Measurements from ENCODE around the gene SLC36A2. TPM values are rescaled to one million over a fixed set of nuclear protein-coding genes. Genes with fewer than 3 reads are reported as not detected.
A peak's percentile ranks its signal among the peaks of the same experiment; 100 is the strongest.

The SLC36A2 gene
- total RNA-seq, 1 donor: not detected

DNA sequence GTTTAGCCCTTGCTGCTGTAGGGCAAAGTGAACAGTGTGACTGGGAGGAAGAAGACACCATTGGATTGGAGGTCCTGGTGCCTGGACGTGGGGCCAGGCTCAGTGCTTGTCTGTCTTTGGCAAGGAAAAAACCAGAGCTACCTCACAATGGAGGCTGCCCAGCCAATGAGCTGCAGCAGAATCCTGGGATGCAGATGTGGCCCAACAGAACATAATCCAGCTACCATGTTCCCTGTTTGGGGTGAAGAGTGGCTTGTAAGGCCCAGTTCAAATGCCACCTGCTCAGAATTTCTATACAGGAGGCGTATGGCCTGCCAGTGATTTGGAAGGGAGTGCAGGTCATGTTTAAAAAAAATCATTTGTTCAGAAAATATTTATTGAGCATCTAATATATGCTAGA is 43.7 kb downstream of the SLC36A2 start, which contains the start of gene SLC36A3:
Gene SLC36A3, minus strand, starts transcription at position 101 of the 400 bp plus-strand sequence. CDS start 412 bp downstream, outside the sequence.
- H3K4me3 ChIP-seq (ENCODE audit: low read depth, low read length): no peak within 1 kb of the TSS
- DNase-seq (ENCODE audit: low read depth): no peak
- TF ChIP-seq, protein P1, sequence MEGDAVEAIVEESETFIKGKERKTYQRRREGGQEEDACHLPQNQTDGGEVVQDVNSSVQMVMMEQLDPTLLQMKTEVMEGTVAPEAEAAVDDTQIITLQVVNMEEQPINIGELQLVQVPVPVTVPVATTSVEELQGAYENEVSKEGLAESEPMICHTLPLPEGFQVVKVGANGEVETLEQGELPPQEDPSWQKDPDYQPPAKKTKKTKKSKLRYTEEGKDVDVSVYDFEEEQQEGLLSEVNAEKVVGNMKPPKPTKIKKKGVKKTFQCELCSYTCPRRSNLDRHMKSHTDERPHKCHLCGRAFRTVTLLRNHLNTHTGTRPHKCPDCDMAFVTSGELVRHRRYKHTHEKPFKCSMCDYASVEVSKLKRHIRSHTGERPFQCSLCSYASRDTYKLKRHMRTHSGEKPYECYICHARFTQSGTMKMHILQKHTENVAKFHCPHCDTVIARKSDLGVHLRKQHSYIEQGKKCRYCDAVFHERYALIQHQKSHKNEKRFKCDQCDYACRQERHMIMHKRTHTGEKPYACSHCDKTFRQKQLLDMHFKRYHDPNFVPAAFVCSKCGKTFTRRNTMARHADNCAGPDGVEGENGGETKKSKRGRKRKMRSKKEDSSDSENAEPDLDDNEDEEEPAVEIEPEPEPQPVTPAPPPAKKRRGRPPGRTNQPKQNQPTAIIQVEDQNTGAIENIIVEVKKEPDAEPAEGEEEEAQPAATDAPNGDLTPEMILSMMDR (IDR thresholded peaks at IDR 0.05; ENCODE audit: insufficient read depth, low read length): no peak

DNA sequence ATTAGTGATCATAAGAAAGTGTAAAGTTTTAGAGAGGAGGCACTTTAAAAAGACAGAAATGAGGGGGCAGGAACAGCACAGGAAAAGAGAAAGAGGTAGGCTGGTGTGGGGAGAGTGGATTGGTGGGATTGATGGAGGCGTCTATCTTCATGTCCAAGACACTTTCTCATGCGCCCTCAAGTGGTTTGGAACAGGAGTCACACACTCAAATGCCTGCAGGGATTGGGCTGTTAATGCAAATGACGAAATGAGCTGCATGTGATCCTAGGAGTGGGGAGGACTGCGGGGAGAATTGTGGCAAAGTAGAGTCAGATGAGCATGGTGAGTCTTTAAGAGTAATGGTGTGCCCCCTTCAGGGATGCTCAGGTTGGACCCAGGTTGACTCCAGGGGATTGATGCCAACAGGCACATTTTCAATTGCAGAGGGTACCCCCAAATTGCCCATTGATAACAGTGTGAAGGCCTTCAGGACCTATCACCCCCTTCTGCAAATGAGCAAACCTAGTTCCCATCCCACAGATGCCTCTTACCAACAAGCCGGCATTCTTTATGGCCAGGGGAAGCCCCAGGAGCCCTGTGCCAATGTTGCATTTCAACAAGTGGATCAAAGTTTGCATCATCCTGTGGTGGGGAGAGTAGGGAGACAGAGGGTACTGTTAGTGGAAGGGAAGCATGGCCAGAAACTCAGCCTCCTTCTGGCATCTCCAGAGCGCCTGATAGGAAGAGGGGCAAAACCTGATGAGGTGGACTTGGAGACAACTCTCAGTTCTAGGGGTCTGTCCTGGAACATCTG is 49.1 kb downstream of the SLC36A2 start:
- no peak overlapping the region for H3K4me3 ChIP-seq (ENCODE audit: low read depth, low read length)
- peak; percentile 41 for DNase-seq (ENCODE audit: low read depth)
- TF ChIP-seq, protein P1 (IDR thresholded peaks at IDR 0.05; ENCODE audit: insufficient read depth, low read length): peak; percentile 28

DNA sequence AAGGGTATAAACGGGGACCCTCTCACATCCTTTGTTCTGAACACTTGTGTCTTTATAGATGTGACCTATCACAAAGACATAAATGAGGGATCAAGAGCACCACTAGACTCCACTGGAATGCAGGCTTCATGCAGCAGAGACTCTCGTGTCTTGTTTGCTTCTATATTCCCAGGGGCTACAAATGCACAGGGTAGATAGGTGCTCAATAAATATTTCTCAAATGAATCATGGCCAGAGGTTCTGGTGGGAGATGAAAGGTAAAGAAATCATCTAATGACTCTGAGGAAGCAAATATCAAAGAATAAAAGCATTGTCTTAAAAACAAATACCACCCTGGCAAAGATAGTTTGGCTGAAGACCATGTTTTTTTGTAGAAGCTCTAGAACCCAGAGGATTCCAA is 50.4 kb downstream of the SLC36A2 start:
- no peak overlapping the region for H3K4me3 ChIP-seq (ENCODE audit: low read depth, low read length)
- TF ChIP-seq, protein P1 (IDR thresholded peaks at IDR 0.05; ENCODE audit: insufficient read depth, low read length): no peak
- DNase-seq (ENCODE audit: low read depth): no peak

DNA sequence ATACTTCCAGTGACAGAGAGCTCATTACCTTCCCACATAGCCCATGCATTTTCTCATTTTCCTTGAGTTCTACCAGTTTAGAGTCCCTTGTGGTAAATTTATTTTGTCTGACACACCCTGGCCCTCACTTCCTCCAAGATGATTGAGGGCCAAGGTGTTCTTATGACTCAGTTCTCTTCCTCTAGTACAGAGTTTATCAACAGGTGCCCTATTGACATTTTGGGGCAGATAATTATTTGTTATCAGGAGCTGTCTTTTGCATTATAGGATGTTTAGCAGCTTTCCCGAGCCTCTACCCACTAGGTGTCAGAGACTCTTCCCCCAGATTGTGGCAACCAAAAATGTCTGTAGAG is 50.9 kb downstream of the SLC36A2 start:
- H3K4me3 ChIP-seq (ENCODE audit: low read depth, low read length): no peak overlapping the region
- TF ChIP-seq, protein P1 (IDR thresholded peaks at IDR 0.05; ENCODE audit: insufficient read depth, low read length): no peak
- no peak for DNase-seq (ENCODE audit: low read depth)

DNA sequence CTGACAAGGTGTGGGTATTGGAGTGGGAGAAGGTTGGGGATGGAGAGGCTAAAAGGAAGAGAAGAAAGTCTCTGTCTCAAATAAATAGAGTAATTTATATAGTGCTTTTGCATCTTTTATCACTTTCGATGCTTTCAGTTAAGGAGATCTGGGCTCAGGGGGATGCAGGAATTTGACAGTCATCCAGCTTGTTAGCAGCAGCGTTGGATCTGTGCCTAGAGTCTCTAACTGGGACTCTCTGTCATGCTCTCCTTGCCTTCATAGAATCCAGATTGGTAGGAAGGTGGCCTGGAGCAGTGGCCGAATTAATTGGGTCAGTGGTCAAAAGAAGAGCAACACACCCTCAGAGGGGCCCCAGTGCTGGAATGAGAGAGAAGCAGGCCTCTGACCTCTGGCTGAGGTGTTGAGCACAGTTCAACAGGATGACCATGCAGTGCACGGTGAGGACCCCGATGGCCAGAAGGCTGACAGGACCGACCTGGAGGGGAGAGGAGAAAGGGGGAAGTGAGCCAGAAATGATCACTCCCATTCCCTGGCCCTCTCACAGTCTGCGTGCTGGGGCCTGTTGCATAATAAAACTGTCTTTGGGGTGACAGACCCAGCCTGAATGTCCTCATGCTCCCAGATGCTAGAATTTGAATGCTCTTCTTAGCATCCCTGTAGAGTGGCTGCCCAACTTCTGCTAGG is 51.4 kb downstream of the SLC36A2 start:
- TF ChIP-seq, protein P1 (IDR thresholded peaks at IDR 0.05; ENCODE audit: insufficient read depth, low read length): no peak

DNA sequence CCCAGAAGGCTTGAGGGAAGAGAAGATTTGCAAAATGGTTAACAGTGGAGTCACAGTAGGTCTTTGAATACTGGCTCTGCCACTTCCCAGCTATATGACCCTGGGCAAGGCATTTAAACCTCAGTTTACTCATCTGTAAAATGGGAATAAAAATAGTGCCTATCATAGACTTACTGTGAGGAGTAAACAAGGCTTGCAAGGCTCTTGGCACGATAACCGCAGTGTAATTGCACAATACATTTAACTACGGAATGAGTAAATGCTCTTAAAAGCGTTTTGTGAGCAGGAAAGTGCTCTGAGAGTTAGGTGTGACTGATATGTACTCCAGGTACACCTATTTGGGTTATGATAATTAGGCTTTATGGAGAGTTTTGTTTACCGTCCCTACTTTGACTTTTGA is 52.2 kb downstream of the SLC36A2 start:
- DNase-seq (ENCODE audit: low read depth): no peak
- H3K4me3 ChIP-seq (ENCODE audit: low read depth, low read length): no peak overlapping the region
- TF ChIP-seq, protein P1 (IDR thresholded peaks at IDR 0.05; ENCODE audit: insufficient read depth, low read length): no peak

More for the DNA sequence above, 51.4 kb downstream of the SLC36A2 start:
- DNase-seq (ENCODE audit: low read depth): no peak
- no peak overlapping the region for H3K4me3 ChIP-seq (ENCODE audit: low read depth, low read length)
